RWPE1 (cell line): ENCODE results near the gene ZMYND8.

Experiments
- CTCF ChIA-PET: fragments of 350-600 bp; sonication (Branson Sonifier 250); formaldehyde crosslinking; extraction: SDS; loops from one replicate; lab custom pipeline; 2021; lab: Yijun Ruan, JAX
- POLR2A ChIA-PET: fragments of 400-600 bp; formaldehyde crosslinking; extraction: SDS; loops from one replicate; lab custom pipeline; 2020; ENCODE audit warnings: antibody characterized with exemption; ENCODE audit not compliant: low non-redundant PET; lab: Yijun Ruan, JAX
- DNase-seq: peaks from one replicate; pipeline ENCODE4 v3.0.0; 2012; ENCODE audit warnings: low spot score
- H3K27ac ChIP-seq: fragments of 450-650 bp; 2 replicates; pipeline ENCODE4 v1.5.1; 2017
- TF ChIP-seq, protein P1 (sequence below): fragments of 450-650 bp; conservative IDR thresholded peaks from 2 replicates; pipeline ENCODE4 v1.5.1; 2017; ENCODE audit warnings: low read depth, mild to moderate bottlenecking

The ZMYND8 gene

DNA sequence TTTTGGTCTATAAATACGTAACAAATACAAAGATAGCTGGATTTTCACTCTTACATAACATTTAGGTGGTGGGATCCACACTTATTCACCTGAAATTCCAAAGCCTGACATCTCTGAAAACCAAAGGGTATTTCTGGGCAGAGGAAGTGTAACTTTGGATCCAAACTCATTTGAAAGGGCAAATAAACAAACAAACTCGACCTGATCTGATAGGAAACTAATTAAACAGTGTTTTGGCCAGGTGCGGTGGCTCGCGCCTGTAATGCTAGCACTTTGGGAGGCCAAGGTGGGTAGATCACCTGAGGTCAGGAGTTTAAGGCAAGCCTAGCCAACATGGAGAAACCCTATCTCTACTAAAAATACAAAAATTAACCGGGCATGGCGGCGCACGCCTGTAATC, 128.9 kb downstream of the ZMYND8 start:
- CTCF ChIA-PET = interaction anchor here (0.6 kb wide), 1 partner anchor 31 kb away, joined by 5 read pairs; no protein-coding TSS in a partner anchor
- DNase-seq = no peak

DNA sequence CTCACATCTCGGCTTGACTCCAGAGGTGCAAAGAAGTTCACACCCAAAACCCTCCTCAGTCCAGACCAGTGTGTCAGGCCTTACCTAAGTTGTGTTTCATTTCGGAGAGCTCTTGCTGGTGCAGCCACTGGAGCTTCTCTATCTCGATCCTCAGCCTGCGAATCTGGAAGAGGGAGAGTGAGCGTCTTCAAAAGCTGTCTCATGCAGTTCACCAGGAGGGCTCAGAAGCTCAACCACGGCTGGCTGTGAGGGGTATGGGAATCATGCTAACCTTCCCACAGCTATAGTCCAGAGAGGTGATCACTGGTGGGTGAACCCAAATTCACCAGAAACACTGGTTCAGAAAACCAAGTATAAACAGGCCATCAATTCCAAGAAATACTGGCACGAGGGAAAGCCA, 129.4 kb downstream of the ZMYND8 start:
- TF ChIP-seq, protein P1, sequence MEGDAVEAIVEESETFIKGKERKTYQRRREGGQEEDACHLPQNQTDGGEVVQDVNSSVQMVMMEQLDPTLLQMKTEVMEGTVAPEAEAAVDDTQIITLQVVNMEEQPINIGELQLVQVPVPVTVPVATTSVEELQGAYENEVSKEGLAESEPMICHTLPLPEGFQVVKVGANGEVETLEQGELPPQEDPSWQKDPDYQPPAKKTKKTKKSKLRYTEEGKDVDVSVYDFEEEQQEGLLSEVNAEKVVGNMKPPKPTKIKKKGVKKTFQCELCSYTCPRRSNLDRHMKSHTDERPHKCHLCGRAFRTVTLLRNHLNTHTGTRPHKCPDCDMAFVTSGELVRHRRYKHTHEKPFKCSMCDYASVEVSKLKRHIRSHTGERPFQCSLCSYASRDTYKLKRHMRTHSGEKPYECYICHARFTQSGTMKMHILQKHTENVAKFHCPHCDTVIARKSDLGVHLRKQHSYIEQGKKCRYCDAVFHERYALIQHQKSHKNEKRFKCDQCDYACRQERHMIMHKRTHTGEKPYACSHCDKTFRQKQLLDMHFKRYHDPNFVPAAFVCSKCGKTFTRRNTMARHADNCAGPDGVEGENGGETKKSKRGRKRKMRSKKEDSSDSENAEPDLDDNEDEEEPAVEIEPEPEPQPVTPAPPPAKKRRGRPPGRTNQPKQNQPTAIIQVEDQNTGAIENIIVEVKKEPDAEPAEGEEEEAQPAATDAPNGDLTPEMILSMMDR = no peak
- CTCF ChIA-PET = interaction anchor here (0.6 to 1.6 kb wide), 3 partner anchors 31 to 157 kb away, joined by 3 to 5 read pairs (median 4); no protein-coding TSS in a partner anchor
- no peak for DNase-seq
- POLR2A ChIA-PET = interaction anchor here (0.6 kb wide), 1 partner anchor 43 kb away, joined by 3 read pairs; no protein-coding TSS in a partner anchor
- H3K27ac ChIP-seq = peak overlapping the region; percentile 46

More for the DNA sequence above, 128.9 kb downstream of the ZMYND8 start:
- peak overlapping the region; percentile 11; the same call in 1 of the 2 replicates for H3K27ac ChIP-seq
- TF ChIP-seq, protein P1 = no peak
- POLR2A ChIA-PET = no interaction called here

DNA sequence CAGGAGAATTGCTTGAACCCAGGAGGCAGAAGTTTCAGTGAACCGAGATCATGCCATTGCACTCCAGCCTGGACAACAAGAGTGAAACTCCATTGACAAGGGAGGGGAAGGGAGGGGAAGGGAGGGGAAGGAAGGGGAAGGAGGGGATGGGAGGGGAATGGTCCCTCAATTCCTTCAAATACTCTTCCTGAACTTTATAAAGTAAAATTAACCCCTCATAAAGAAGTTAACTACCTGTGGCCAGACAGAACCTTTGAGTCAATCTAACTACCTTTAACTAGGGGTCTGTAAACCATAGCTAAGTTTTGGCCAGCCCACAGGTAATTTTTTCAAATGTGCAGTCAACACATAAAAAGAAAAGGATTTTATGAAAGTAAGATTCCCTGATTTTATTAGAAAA, 131.0 kb downstream of the ZMYND8 start:
- CTCF ChIA-PET = interaction anchor here (0.5 to 1.6 kb wide), 4 partner anchors 27 to 461 kb away, joined by 3 to 4 read pairs (median 3); no protein-coding TSS in a partner anchor
- TF ChIP-seq, protein P1 = no peak
- DNase-seq = no peak
- POLR2A ChIA-PET = interaction anchor here (0.6 kb wide), 1 partner anchor 276 kb away, joined by 3 read pairs; no protein-coding TSS in a partner anchor
- H3K27ac ChIP-seq = peak overlapping the region; percentile 46

DNA sequence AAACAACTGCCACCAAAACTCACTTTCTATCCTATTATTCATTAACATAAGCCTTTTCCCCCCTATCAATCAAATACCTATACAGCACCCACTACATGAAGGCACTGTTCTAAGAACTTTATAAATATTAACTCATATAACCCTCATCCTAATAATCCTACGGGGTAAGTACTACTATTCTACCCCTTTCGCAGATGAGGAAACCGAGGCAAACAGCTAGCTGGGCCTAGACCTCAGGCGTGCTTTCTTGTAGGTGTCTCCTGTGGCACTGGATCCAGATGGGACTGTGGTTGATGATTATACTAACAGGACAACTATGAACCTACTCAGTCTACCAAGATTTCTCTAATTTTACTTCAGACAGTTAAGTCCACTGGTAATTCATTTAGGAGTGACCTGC, 131.6 kb downstream of the ZMYND8 start:
- no peak for DNase-seq
- peak overlapping the region; percentile 29; the same call in 1 of the 2 replicates for H3K27ac ChIP-seq
- ChIA-PET POLR2A (no interaction called here), CTCF (interaction anchor here (0.6 to 1.3 kb wide), 3 partner anchors 48 to 251 kb away, joined by 3 to 4 read pairs (median 3); no protein-coding TSS in a partner anchor)
- TF ChIP-seq, protein P1 = no peak

DNA sequence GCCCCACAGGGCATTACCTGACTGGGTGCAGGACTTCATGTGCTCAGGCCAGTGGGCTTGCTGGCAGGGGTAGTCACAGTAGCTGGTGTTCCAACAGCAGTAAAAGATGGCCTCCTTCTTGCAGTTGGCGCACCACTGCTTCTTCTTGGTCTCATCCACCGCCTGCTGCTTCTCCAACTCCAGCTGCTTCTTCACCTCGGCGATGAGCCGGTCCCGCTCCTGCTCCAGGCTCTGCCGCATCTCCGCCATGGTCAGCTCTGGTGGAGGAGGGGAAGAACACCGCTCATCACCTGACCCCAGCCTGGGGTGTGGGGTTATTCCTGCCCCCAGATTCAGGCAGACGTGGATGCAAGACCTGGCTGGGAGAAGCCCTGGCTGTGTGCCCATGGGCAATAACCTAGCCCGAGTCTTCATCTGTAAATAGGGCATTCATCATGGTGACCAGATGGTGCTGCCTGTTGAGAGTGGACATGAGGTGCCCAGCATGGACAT, 132.2 kb downstream of the ZMYND8 start:
- H3K27ac ChIP-seq = peak overlapping the region; percentile 37
- DNase-seq = no peak
- POLR2A ChIA-PET = no interaction called here
- TF ChIP-seq, protein P1 = no peak
- CTCF ChIA-PET = interaction anchor here (0.6 to 1.3 kb wide), 4 partner anchors 21 to 51 kb away, joined by 3 to 4 read pairs (median 4); no protein-coding TSS in a partner anchor

DNA sequence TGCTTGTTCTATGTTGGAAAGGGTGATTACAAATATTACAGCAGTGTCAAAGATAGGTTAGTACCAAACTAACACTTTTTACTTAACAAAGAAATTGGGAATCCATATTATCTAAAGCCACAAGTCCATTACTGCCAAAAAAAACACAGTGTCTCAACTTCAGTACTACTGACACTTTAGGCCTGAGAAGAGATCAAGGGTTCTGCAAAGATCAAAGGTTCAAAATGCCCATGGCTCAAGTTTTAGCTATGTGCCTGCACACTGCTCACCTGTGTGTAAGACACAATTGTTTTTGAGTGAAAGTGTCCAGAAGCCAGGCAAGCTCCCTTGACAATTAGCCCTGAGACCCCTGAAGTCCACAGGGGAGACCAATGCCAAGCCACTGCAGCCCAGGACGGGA, 132.6 kb downstream of the ZMYND8 start:
- ChIA-PET POLR2A (no interaction called here), CTCF (interaction anchor here (0.6 to 1.3 kb wide), 5 partner anchors 22 to 377 kb away, joined by 3 to 4 read pairs (median 3); no protein-coding TSS in a partner anchor)
- no peak for DNase-seq
- peak overlapping the region; percentile 37 for H3K27ac ChIP-seq
- TF ChIP-seq, protein P1 = no peak
